IMR-90 (cell line): ENCODE measurements around the gene SETD2. TPM values are rescaled to one million over a fixed set of nuclear protein-coding genes. Genes with fewer than 3 reads are reported as not detected.

Source experiments
- ATAC-seq: fragments of 200-7000 bp; cut with Tn5 transposase; 2 replicates; pipeline ENCODE4 v1.9.1; 2020; ENCODE audit warnings: low read depth, mild to moderate bottlenecking, moderate library complexity
- BruUV-seq: library from RNA; stranded (reverse); fragments of 400-500 nt; replicated peaks from 2 replicates; lab custom pipeline; 2021; lab: Mats Ljungman, UMichigan
- CTCF ChIA-PET: fragments of 300-600 bp; formaldehyde crosslinking; extraction: SDS; loops from one replicate; lab custom pipeline; 2021; ENCODE audit warnings: antibody characterized with exemption; lab: Yijun Ruan, JAX
- POLR2A ChIA-PET: fragments of 300-600 bp; sonication (Branson Sonifier 250); formaldehyde crosslinking; loops from one replicate; lab custom pipeline; 2022; ENCODE audit warnings: antibody characterized with exemption; ENCODE audit not compliant: unreplicated experiment; lab: Charles Lee
- DNase-seq: peaks from one replicate; pipeline ENCODE4 v3.0.0; 2013
- H2AFZ ChIP-seq: replicated peaks from 2 replicates; pipeline ENCODE3; 2013; ENCODE audit warnings: low read length, mild to moderate bottlenecking; ENCODE audit not compliant: poor library complexity
- H2AK5ac ChIP-seq: 2 replicates; pipeline ENCODE4 v1.6.1; 2013; ENCODE audit warnings: low read depth, low read length, inconsistent platforms
- H2AK9ac ChIP-seq: replicated peaks from 2 replicates; pipeline ENCODE3; 2013; ENCODE audit warnings: mild to moderate bottlenecking, low read depth, low read length, moderate library complexity; ENCODE audit not compliant: poor library complexity
- H2BK120ac ChIP-seq: 2 replicates; pipeline ENCODE4 v1.6.1; 2013; ENCODE audit warnings: low read depth, low read length, inconsistent platforms
- H2BK15ac ChIP-seq: 3 replicates; pipeline ENCODE4 v1.6.1; 2013; ENCODE audit warnings: low read depth, low read length, inconsistent platforms
- H2BK20ac ChIP-seq: 2 replicates; pipeline ENCODE4 v1.6.1; 2013; ENCODE audit warnings: low read depth, mild to moderate bottlenecking, inconsistent platforms, low read length, moderate library complexity
- H2BK5ac ChIP-seq: 2 replicates; pipeline ENCODE4 v1.6.1; 2013; ENCODE audit warnings: mild to moderate bottlenecking, low read depth, low read length, inconsistent platforms; ENCODE audit not compliant: poor library complexity, severe bottlenecking
- H3K14ac ChIP-seq: replicated peaks from 2 replicates; pipeline ENCODE4 v1.6.1; 2013; ENCODE audit warnings: low read depth, low read length, inconsistent platforms
- H3K18ac ChIP-seq: 2 replicates; pipeline ENCODE4 v1.6.1; 2013; ENCODE audit warnings: low read depth, low read length, control low read depth
- H3K23ac ChIP-seq: 2 replicates; pipeline ENCODE4 v1.6.1; 2013; ENCODE audit warnings: low read depth, low read length, inconsistent platforms
- H3K27ac ChIP-seq: 2 replicates; pipeline ENCODE4 v1.5.1; 2013; ENCODE audit warnings: mild to moderate bottlenecking, control low read depth, low read length; ENCODE audit not compliant: insufficient read depth
- H3K27me3 ChIP-seq: 2 replicates; pipeline ENCODE4 v1.6.1; 2013; ENCODE audit warnings: low read length; ENCODE audit not compliant: control insufficient read depth, insufficient read depth
- H3K36me3 ChIP-seq: 2 replicates; pipeline ENCODE4 v1.6.1; 2013; ENCODE audit warnings: low read length, mixed read lengths; ENCODE audit not compliant: control insufficient read depth, insufficient read depth
- H3K4ac ChIP-seq: 2 replicates; pipeline ENCODE4 v1.6.1; 2013; ENCODE audit warnings: low read depth, low read length, inconsistent platforms
- H3K4me1 ChIP-seq: 2 replicates; pipeline ENCODE4 v1.6.1; 2013; ENCODE audit warnings: low read length, mixed read lengths; ENCODE audit not compliant: control insufficient read depth, insufficient read depth
- H3K4me2 ChIP-seq: 2 replicates; pipeline ENCODE4 v1.6.1; 2013; ENCODE audit warnings: low read depth, mild to moderate bottlenecking, control low read depth, low read length, moderate library complexity
- H3K4me3 ChIP-seq: 2 replicates; pipeline ENCODE4 v1.5.1; 2013; ENCODE audit warnings: low read depth, mild to moderate bottlenecking, control low read depth, low read length, moderate library complexity; ENCODE audit not compliant: insufficient read depth
- H3K56ac ChIP-seq: 2 replicates; pipeline ENCODE4 v1.6.1; 2013; ENCODE audit warnings: low read length, inconsistent platforms; ENCODE audit not compliant: insufficient read depth; ENCODE audit errors: extremely low read depth
- H3K79me1 ChIP-seq, 2 experiments: 2 replicates each; pipeline ENCODE4 v1.6.1; 2013; ENCODE audit warnings: low read length in 2 of 2, inconsistent platforms in 1 of 2, low read depth in 1 of 2
- H3K9ac ChIP-seq: 2 replicates; pipeline ENCODE4 v1.6.1; 2013; ENCODE audit warnings: low read depth, low read length, control low read depth
- H3K9me1 ChIP-seq: 2 replicates; pipeline ENCODE4 v1.6.1; 2013; ENCODE audit warnings: low read length, inconsistent platforms; ENCODE audit not compliant: insufficient read depth
- H3K9me3 ChIP-seq: 2 replicates; pipeline ENCODE4 v1.6.1; 2013; ENCODE audit warnings: low read length; ENCODE audit not compliant: control insufficient read depth, insufficient read depth
- H4K20me1 ChIP-seq: 2 replicates; pipeline ENCODE4 v1.6.1; 2013; ENCODE audit warnings: low read length, inconsistent platforms; ENCODE audit not compliant: insufficient read depth
- H4K5ac ChIP-seq: 2 replicates; pipeline ENCODE4 v1.6.1; 2013; ENCODE audit warnings: mild to moderate bottlenecking, low read depth, low read length, control low read depth
- H4K8ac ChIP-seq, 2 experiments: 2 replicates each; pipeline ENCODE4 v1.6.1; 2013; ENCODE audit warnings: low read depth in 2 of 2, low read length in 2 of 2, control low read depth in 1 of 2, inconsistent platforms in 1 of 2
- H4K91ac ChIP-seq: 2 replicates; pipeline ENCODE4 v1.6.1; 2013; ENCODE audit warnings: low read depth, low read length, inconsistent platforms; ENCODE audit not compliant: insufficient read depth
- MAZ ChIP-seq: IDR thresholded peaks from 2 replicates; pipeline ENCODE4 v1.6.1; 2012; ENCODE audit warnings: low read depth, mild to moderate bottlenecking, low read length, improper control_type of control experiment, moderate library complexity, borderline replicate concordance
- MXI1 ChIP-seq: IDR thresholded peaks from 2 replicates; pipeline ENCODE4 v1.6.1; 2012; ENCODE audit warnings: low read depth, mild to moderate bottlenecking, low read length, moderate library complexity, borderline replicate concordance
- SMC3 ChIP-seq: fragments of 150-350 bp; IDR thresholded peaks from 2 replicates; pipeline ENCODE4 v1.6.1; 2016; ENCODE audit warnings: low read depth, mild to moderate bottlenecking, antibody characterized with exemption, low read length, moderate library complexity
- WGBS, 2 experiments: methylation state at CpG; one replicate each; pipeline versions ENCODE4 v1.1.5 to v1.1.7; 2013; ENCODE audit warnings: missing lambda C conversion rate in 2 of 2; ENCODE audit not compliant: insufficient read length in 1 of 2; ENCODE audit errors: extremely low coverage in 2 of 2; 5-methylcytosine and 5-hydroxymethylcytosine counted together
- dilution Hi-C: fragments of 300-500 bp; cut with HindIII; formaldehyde crosslinking; loops from one replicate; pipeline ENCODE4 v1.14.3; 2018; ENCODE audit warnings: low sequenced_read_pairs; ENCODE audit not compliant: unreplicated experiment
- in situ Hi-C: fragments of 300-500 bp; cut with MboI; formaldehyde crosslinking; loops from 3 replicates; pipeline ENCODE4 v1.14.3; 2019; ENCODE audit warnings: low sequenced_read_pairs, inconsistent platforms, mixed read lengths
- intact Hi-C: fragments of 100-400 bp; cut with micrococcal nuclease; formaldehyde crosslinking; loops from 2 replicates; pipeline ENCODE4 v1.10.0; 2022
- polyA plus RNA-seq, 3 experiments: library from polyadenylated mRNA; depleted of rRNA; stranded (reverse); fragments of >200 nt; gene quantifications; 2 replicates each; pipeline ENCODE4 v1.2.3, GENCODE V29; 2012; ENCODE audit warnings: low replicate concordance in 1 of 3
- total RNA-seq: library from RNA; depleted of rRNA; stranded (reverse); fragments of >200 nt; gene quantifications from 2 replicates; pipeline ENCODE4 v1.2.3, GENCODE V29; 2012

SETD2 gene
- total and polyA plus RNA-seq, 2 of the 4 experiments (the other 2 are of a cell fraction) = 18.3 to 20.1 TPM

DNA sequence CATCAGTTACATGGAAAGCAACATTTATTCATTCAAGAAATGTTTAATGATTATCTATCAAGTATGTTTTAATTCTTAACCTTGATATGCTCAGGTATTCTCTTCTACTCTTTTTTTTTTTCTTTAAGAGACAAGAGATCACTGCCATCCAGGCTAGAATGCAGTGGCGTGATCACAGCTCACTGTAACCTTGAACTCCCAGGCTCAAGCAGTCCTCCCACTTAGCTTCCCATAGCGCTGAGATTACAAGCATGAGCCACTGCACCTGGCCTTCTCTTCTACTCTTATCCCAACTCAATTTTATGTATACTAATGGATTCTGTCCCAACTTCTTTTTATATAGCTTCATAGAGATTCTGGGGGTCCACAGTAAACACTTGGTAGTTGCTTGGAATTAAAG is 50.9 kb downstream of the SETD2 start:
- Histone ChIP-seq H4K5ac (0 out of 2 replicates have a peak overlapping the region, but pooled peaks have one; percentile 59), H2AK9ac (no peak overlapping the region), H3K4ac (peak overlapping the region; percentile 98), H3K14ac (peak overlapping the region; percentile 89), H2BK20ac (peak overlapping the region; percentile 81), H4K91ac (peak overlapping the region; percentile 77), H3K9ac (no peak overlapping the region), H3K4me3 (no peak overlapping the region), H3K9me1 (peaks cover 6% of the 10 kb centered on the region; the same call in 1 of the 2 replicates), H3K18ac (peak overlapping the region; percentile 50; the same call in 1 of the 2 replicates), H4K8ac (peak overlapping the region; percentile 69 to 75; a peak in 3 of 4 replicates), H2BK5ac (peak overlapping the region; percentile 96), H3K27me3 (no peaks in the 10 kb centered on the region), H2BK15ac (peak overlapping the region; percentile 73; the same call in 2 of the 3 replicates), H3K23ac (peak overlapping the region; percentile 73; the same call in 1 of the 2 replicates), H2AK5ac (peak overlapping the region; percentile 93), H2BK120ac (peak overlapping the region; percentile 95), H2AFZ (no peak overlapping the region), H3K27ac (peak overlapping the region; percentile 76), H3K36me3 (peaks cover 16% of the 10 kb centered on the region), H3K79me1 (peaks cover 12 to 52% of the 10 kb centered on the region in 2 experiments), H3K4me1 (peaks cover 21% of the 10 kb centered on the region), H3K4me2 (peak overlapping the region; percentile 20; the same call in 1 of the 2 replicates), H3K56ac (no peak overlapping the region), H3K9me3 (no peaks in the 10 kb centered on the region), H4K20me1 (no peaks in the 10 kb centered on the region)
- WGBS, 2 experiments = 100% methylated on average over 2 of the region's 2 CpGs; no CpG with 5 or more reads in 1 of the 2 experiments
- intact Hi-C loops = no loop called here
- DNase-seq = no peak
- POLR2A ChIA-PET = no interaction called here
- no TSS peak for BruUV-seq
- ATAC-seq = no peak
- in situ Hi-C loops = no loop called here
- dilution Hi-C loops = no loop called here
- CTCF ChIA-PET = no interaction called here
- TF ChIP-seq MXI1 = no peak
- no peak for TF ChIP-seq SMC3
- TF ChIP-seq MAZ = no peak
